SJCRH30 (cell line): Measurements from ENCODE around the gene HIPK2. TPM values are rescaled to one million over a fixed set of nuclear protein-coding genes. Genes with fewer than 3 reads are reported as not detected.

Experiments
- DNase-seq, 2 experiments: peaks; one replicate each; pipeline ENCODE4 v3.0.0-alpha.2; 2015 to 2020
- H3K27ac ChIP-seq: fragments of 250-450 bp; sonication (Bioruptor Pico); 2 replicates; pipeline ENCODE4 v1.5.1; 2020; ENCODE audit warnings: mild to moderate bottlenecking, moderate library complexity
- H3K27me3 ChIP-seq: fragments of 250-450 bp; sonication (Bioruptor Pico); 2 replicates; pipeline ENCODE4 v1.5.1; 2020; ENCODE audit warnings: mild to moderate bottlenecking, moderate library complexity
- H3K36me3 ChIP-seq: fragments of 250-450 bp; sonication (Bioruptor Pico); 2 replicates; pipeline ENCODE4 v1.5.1; 2020; ENCODE audit warnings: mild to moderate bottlenecking, moderate library complexity
- H3K4me1 ChIP-seq: fragments of 250-450 bp; sonication (Bioruptor Pico); 2 replicates; pipeline ENCODE4 v1.5.1; 2020; ENCODE audit warnings: mild to moderate bottlenecking, moderate library complexity
- H3K4me3 ChIP-seq: fragments of 250-450 bp; sonication (Bioruptor Pico); 2 replicates; pipeline ENCODE4 v1.5.1; 2020; ENCODE audit warnings: mild to moderate bottlenecking, moderate library complexity
- H3K9me3 ChIP-seq: fragments of 250-450 bp; sonication (Bioruptor Pico); replicated peaks from 2 replicates; pipeline ENCODE4 v1.5.1; 2020; ENCODE audit warnings: mild to moderate bottlenecking, moderate library complexity
- total RNA-seq: library from RNA; depleted of rRNA; stranded (reverse); fragments of >200 nt; shearing (Covaris generic); gene quantifications from 2 replicates; pipeline ENCODE4 v1.2.3, GENCODE V29; 2014

Gene HIPK2
- total RNA-seq, 1 experiment from 2014 or later, result 17.2 TPM

DNA sequence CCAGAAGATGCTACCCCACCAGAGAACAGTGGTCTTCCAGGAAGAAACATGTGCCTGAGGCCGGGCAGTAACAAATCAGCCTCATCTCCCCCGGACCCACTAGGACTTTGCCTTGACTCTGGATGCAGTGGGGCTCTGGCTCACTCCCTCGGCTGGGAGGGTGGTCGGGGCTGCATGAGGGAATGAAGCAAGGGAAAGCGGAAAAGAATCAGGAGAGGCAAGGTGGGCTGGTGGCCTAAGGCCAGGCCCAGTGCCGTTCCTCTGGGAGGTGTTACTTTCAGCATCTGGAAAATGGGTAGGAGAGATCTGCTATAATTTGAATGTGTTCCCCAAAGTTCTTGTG is 202.5 kb downstream of the HIPK2 start:
- no peaks in the 10 kb centered on the region for H3K4me1 ChIP-seq
- no peak overlapping the region for H3K4me3 ChIP-seq
- DNase-seq, result no peak
- H3K9me3 ChIP-seq, result no peaks in the 10 kb centered on the region
- no peaks in the 10 kb centered on the region for H3K36me3 ChIP-seq
- no peak overlapping the region for H3K27ac ChIP-seq
- no peaks in the 10 kb centered on the region for H3K27me3 ChIP-seq

DNA sequence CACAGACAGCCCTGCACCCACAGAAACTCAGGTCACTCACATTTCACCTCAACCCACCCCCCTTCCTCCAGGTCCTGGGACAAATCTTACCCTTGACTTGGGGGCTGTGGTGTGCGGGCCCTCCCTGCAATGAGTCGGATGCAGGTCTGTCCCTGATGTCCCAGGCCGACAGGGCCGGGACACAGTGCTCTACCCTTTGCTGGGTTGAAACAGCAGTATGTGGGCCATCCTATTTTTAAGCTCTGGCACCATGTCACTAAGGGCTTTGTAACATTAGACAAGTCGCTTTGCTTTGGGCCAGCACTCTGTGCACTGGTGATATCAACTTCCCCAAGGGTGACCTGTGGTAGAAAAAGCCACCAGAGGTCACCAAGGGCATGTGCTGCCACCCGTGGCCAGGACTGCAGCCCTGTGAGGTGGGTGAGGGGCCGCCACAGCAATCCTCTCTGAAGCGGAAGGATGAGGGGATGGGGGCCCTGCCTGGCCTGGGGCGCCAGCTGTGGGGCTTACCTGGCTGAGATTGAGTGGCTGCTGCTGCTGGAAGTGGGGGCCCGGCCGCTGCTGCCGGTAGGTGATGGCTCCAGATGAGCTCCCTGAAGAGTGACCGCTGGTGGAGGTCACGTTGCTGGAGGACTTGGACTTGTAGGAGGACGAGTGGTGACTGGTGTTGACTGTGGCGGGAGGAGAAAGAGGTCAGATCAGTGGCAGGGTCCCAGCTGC is 203.0 kb downstream of the HIPK2 start:
- no peaks in the 10 kb centered on the region for H3K9me3 ChIP-seq
- no peak overlapping the region for H3K27ac ChIP-seq
- no peak overlapping the region for H3K4me3 ChIP-seq
- no peaks in the 10 kb centered on the region for H3K36me3 ChIP-seq
- DNase-seq, result no peak
- no peaks in the 10 kb centered on the region for H3K4me1 ChIP-seq
- no peaks in the 10 kb centered on the region for H3K27me3 ChIP-seq

GRCh38 chr7:139573871-139574270 is 203.9 kb downstream of the HIPK2 start:
- Histone ChIP-seq H3K4me1 (no peaks in the 10 kb centered on the region), H3K27me3 (no peaks in the 10 kb centered on the region), H3K4me3 (no peak overlapping the region), H3K9me3 (no peaks in the 10 kb centered on the region), H3K27ac (no peak overlapping the region), H3K36me3 (no peaks in the 10 kb centered on the region)
- DNase-seq, result no peak

GRCh38 chr7:139572704-139573385 is 205.0 kb downstream of the HIPK2 start:
- no peaks in the 10 kb centered on the region for H3K36me3 ChIP-seq
- no peak overlapping the region for H3K4me3 ChIP-seq
- no peaks in the 10 kb centered on the region for H3K9me3 ChIP-seq
- H3K27me3 ChIP-seq, result no peaks in the 10 kb centered on the region
- H3K27ac ChIP-seq, result no peak overlapping the region
- H3K4me1 ChIP-seq, result no peaks in the 10 kb centered on the region
- DNase-seq, result no peak

- H3K27ac ChIP-seq, result no peak overlapping the region
- H3K4me3 ChIP-seq, result no peak overlapping the region
- no peaks in the 10 kb centered on the region for H3K4me1 ChIP-seq
- DNase-seq, result no peak
- H3K27me3 ChIP-seq, result no peaks in the 10 kb centered on the region
- H3K9me3 ChIP-seq, result no peaks in the 10 kb centered on the region
- no peaks in the 10 kb centered on the region for H3K36me3 ChIP-seq
Measured at GRCh38 chr7:139572071-139572470, 205.7 kb downstream of the HIPK2 start.

DNA sequence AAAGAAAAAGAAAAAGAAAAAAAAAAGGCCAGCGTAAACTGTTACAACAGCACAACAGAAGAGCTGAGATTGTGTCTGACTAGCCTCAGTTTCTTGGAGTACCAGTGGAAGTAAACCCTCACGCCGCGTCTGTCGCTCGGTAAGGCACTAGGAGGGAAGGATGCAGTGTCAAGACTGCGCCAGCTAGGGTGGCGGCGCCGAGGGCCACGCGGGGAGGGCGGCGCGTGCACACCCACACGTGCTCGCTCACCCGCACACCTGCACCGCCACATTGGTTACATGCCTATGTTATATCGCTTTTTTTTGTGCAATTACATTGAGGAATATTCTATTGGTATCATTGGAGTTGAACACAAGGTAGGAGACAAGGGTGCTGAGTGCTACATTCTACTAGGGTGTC is 206.1 kb downstream of the HIPK2 start:
- Histone ChIP-seq H3K9me3 (no peaks in the 10 kb centered on the region), H3K4me1 (no peaks in the 10 kb centered on the region), H3K36me3 (no peaks in the 10 kb centered on the region), H3K27me3 (no peaks in the 10 kb centered on the region), H3K4me3 (no peak overlapping the region), H3K27ac (no peak overlapping the region)
- no peak for DNase-seq

DNA sequence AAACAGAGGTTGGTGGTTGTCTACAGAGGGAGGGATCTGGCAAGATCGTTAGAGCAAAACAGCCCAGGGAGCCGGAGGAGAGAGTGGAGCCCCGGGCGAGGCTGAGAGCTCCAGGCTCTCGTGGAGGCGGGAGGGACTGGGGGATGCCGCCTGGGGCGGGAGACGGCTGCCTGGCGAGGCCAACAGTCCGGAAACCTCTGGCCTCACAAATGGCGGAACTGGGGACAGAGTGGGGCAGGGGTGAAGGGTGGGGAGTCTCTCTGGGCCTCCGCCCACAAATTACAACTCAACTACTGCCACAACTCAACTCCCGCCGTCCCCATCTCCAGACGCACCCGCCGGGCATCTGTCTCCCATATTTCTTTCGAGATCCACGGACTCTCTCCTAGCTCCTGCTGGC is 206.6 kb downstream of the HIPK2 start:
- H3K36me3 ChIP-seq, result no peaks in the 10 kb centered on the region
- H3K27me3 ChIP-seq, result no peaks in the 10 kb centered on the region
- H3K4me1 ChIP-seq, result no peaks in the 10 kb centered on the region
- H3K27ac ChIP-seq, result no peak overlapping the region
- H3K4me3 ChIP-seq, result no peak overlapping the region
- no peaks in the 10 kb centered on the region for H3K9me3 ChIP-seq
- no peak for DNase-seq

GRCh38 chr7:139570626-139571025 is 207.2 kb downstream of the HIPK2 start:
- Histone ChIP-seq H3K27me3 (no peaks in the 10 kb centered on the region), H3K27ac (no peak overlapping the region), H3K4me3 (no peak overlapping the region), H3K36me3 (no peaks in the 10 kb centered on the region), H3K9me3 (no peaks in the 10 kb centered on the region), H3K4me1 (no peaks in the 10 kb centered on the region)
- DNase-seq, result no peak

DNA sequence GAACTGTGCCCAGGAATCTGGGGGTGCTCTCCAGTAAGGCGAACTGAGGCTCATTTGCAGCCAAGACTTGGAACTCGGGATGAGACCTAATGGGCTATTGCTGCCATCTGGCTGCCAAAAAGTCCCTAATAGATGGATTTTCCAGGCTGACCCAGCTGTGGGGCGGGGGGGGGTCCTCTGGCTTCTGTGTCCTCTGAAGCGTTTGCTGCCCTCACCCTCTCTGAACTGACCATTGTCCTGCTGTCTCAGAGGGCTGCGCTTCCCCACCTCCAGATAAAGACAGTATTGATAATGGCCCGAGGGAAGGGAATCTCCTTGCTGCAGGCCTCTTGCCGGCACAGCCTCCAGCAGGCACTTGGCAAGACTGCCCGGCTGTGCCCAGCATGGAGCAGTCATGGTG is 207.7 kb downstream of the HIPK2 start:
- Histone ChIP-seq H3K4me3 (no peak overlapping the region), H3K27ac (no peak overlapping the region), H3K9me3 (no peaks in the 10 kb centered on the region), H3K4me1 (no peaks in the 10 kb centered on the region; the same call in 1 of the 2 replicates), H3K27me3 (no peaks in the 10 kb centered on the region), H3K36me3 (no peaks in the 10 kb centered on the region)
- DNase-seq, result no peak

GRCh38 chr7:139568813-139569490 is 208.8 kb downstream of the HIPK2 start:
- H3K27me3 ChIP-seq, result no peaks in the 10 kb centered on the region
- H3K36me3 ChIP-seq, result no peaks in the 10 kb centered on the region
- H3K4me1 ChIP-seq, result no peaks in the 10 kb centered on the region; the same call in 1 of the 2 replicates
- H3K9me3 ChIP-seq, result no peaks in the 10 kb centered on the region
- DNase-seq, result no peak
- no peak overlapping the region for H3K4me3 ChIP-seq
- H3K27ac ChIP-seq, result no peak overlapping the region

DNA sequence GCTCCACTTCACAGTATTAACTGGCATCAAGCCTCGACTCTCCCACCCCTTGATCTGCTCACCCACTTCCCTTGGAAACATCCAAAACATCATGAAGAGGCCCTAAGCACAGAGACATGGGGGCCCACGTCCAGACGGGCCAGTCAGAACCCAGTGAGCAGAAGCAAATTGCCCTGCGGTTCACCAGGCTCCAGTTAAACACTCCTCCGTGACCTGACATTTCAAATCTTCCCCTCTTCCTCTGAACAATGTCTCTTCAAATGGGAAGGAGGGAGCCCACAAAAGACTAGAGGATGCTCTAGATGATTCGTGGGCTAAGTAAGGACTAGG is 209.5 kb downstream of the HIPK2 start:
- Histone ChIP-seq H3K4me1 (no peaks in the 10 kb centered on the region; the same call in 1 of the 2 replicates), H3K4me3 (no peak overlapping the region), H3K36me3 (no peaks in the 10 kb centered on the region), H3K9me3 (no peaks in the 10 kb centered on the region), H3K27me3 (no peaks in the 10 kb centered on the region), H3K27ac (no peak overlapping the region)
- no peak for DNase-seq

DNA sequence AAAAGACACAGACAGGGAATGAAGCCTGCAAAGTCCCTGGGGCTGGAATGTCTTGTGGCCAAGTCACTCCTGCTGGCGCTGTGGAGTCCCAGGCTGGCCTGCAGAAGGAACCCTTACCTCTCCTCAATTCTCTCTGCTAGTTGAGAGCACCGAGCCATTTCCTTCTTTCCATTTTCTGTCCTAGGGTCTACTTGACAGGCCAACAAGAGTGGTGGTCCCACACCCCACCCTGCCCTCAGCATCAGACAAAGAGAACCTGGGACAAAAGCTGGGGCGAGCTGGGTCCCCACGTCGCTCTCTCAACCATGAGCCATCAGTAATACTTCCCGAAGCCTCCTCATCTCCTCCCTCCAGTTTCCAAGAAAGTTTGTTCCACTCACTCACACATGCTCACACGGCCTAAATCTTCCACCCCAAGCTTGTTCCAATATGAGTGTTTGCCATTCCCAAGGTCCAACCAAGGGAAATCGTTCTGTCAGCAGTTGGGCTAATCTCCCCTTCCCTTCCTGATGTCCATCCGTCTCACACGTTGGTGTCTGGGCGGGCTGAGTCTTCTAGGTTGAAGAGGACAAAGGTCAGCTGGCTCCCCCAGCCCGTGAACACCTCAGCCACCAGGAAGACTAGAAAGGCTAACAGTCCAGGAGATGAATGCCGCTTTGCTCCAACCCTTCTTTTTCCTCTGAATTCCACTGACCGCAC is 210.0 kb downstream of the HIPK2 start:
- H3K4me1 ChIP-seq, result no peaks in the 10 kb centered on the region; the same call in 1 of the 2 replicates
- H3K9me3 ChIP-seq, result no peaks in the 10 kb centered on the region
- H3K4me3 ChIP-seq, result no peak overlapping the region
- no peaks in the 10 kb centered on the region for H3K27me3 ChIP-seq
- H3K27ac ChIP-seq, result no peak overlapping the region
- no peaks in the 10 kb centered on the region for H3K36me3 ChIP-seq
- no peak for DNase-seq

- Histone ChIP-seq H3K36me3 (no peaks in the 10 kb centered on the region), H3K27me3 (no peaks in the 10 kb centered on the region), H3K4me3 (no peak overlapping the region), H3K27ac (no peak overlapping the region), H3K4me1 (no peaks in the 10 kb centered on the region; the same call in 1 of the 2 replicates), H3K9me3 (no peaks in the 10 kb centered on the region)
- DNase-seq, result no peak
Measured at GRCh38 chr7:139566736-139567646, 210.8 kb downstream of the HIPK2 start.

- Histone ChIP-seq H3K9me3 (no peaks in the 10 kb centered on the region), H3K27me3 (no peaks in the 10 kb centered on the region), H3K4me3 (no peak overlapping the region), H3K27ac (no peak overlapping the region), H3K4me1 (no peaks in the 10 kb centered on the region; the same call in 1 of the 2 replicates), H3K36me3 (no peaks in the 10 kb centered on the region)
- DNase-seq, result no peak
Measured at GRCh38 chr7:139566075-139566474, 211.7 kb downstream of the HIPK2 start.
